Right lobe of liver (tissue), 4 donors: ENCODE data around the gene IL20RB.

Experiments used
- CTCF ChIP-seq, 4 donors: fragments of 200-600 bp in 3 of 4; fragments of 450-650 bp in 1 of 4; IDR thresholded peaks; one replicate each; pipeline versions ENCODE4 v1.5.1 to v1.8.0; 2016 to 2022; ENCODE audit warnings: antibody characterized with exemption in 4 of 4, mild to moderate bottlenecking in 2 of 4
- POLR2A ChIP-seq: fragments of 450-650 bp; IDR thresholded peaks from one replicate; pipeline ENCODE4 v1.6.1; 2017; ENCODE audit warnings: antibody characterized with exemption, mild to moderate bottlenecking
- donor health status: DM: no; HTN: no; CAD: no.
- donor health status: DM: no; HTN: no; CAD: no.
- donor health status: DM: no; HTN: yes; CAD: no.

GRCh38 chr3:137041251-137041650 lies 83.5 kb downstream of the IL20RB start:
- TF ChIP-seq CTCF (IDR thresholded peaks at IDR 0.05) (no peak), POLR2A (no peak)
